ENCODE results near the gene NAGA.

DNA sequence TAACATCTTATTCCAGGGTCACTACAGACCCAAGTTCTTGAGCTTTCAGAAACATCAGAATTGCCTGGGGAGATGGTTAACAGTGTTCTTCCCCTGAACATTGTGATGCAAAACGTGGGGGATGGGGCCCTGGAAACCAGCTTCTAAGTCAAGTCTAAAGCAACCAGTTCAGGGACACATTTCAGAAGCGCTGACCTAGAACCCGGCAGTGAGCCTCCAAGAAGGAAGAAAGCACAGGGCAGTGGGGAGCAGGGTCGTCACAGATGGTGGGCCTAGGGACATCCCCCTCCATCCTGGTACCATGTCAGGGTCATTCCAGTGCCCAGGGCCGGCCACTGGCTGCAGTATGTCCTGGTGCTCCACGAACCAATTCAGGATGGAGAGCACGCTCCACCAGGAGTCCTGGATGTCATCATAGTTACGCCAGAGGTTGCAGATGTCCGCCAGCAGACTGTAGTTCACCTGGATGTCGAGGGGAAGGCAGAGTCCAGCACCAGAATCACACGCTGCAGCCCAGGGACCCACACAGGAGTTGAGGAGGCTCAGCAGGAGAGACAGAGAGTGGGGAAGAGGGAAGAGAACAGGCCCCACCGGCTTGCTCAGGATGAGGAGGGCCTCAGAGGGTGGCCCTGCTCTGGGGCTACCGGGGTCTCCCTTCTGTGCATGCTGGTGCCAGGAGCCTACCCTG lies 5.0 kb downstream of the NAGA start:
- TF ChIP-seq POLR2A (IDR thresholded peaks at IDR 0.05) = no peak
- TF ChIP-seq, protein P1, sequence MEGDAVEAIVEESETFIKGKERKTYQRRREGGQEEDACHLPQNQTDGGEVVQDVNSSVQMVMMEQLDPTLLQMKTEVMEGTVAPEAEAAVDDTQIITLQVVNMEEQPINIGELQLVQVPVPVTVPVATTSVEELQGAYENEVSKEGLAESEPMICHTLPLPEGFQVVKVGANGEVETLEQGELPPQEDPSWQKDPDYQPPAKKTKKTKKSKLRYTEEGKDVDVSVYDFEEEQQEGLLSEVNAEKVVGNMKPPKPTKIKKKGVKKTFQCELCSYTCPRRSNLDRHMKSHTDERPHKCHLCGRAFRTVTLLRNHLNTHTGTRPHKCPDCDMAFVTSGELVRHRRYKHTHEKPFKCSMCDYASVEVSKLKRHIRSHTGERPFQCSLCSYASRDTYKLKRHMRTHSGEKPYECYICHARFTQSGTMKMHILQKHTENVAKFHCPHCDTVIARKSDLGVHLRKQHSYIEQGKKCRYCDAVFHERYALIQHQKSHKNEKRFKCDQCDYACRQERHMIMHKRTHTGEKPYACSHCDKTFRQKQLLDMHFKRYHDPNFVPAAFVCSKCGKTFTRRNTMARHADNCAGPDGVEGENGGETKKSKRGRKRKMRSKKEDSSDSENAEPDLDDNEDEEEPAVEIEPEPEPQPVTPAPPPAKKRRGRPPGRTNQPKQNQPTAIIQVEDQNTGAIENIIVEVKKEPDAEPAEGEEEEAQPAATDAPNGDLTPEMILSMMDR (IDR thresholded peaks at IDR 0.05) = no peak
